KBM-7 (cell line): ENCODE measurements around the gene BCCIP.

Experiments used
- DNase-seq: peaks from one replicate; pipeline ENCODE4 v3.0.0-alpha.2; 2015
- in situ Hi-C: fragments of 300-500 bp; cut with MboI; formaldehyde crosslinking; loops from 2 replicates; pipeline ENCODE4 v1.14.3; 2020; ENCODE audit warnings: low sequenced_read_pairs, low pct_unique_long_range_greater_than_20kb, mixed read lengths

The BCCIP gene

GRCh38 chr10:125878957-125879835 lies 55.9 kb downstream of the BCCIP start:
- in situ Hi-C loops, result no loop called here

GRCh38 chr10:125880719-125881118 lies 57.4 kb downstream of the BCCIP start:
- DNase-seq, result no peak
- in situ Hi-C loops, result no loop called here

More at GRCh38 chr10:125878957-125879835, 55.9 kb downstream of the BCCIP start:
- DNase-seq, result no peak

- DNase-seq, result no peak
- in situ Hi-C loops, result no loop called here
These were observed 57.8 kb downstream of the BCCIP start, which contains the start of gene DHX32 for GRCh38 chr10:125881192-125881591. TSS of gene DHX32 (minus strand) at chr10:125881292. CDS start at chr10:125880824, 468 bp downstream.

- no peak for DNase-seq
These were observed 59.2 kb downstream of the BCCIP start for GRCh38 chr10:125882596-125882995.

DNA sequence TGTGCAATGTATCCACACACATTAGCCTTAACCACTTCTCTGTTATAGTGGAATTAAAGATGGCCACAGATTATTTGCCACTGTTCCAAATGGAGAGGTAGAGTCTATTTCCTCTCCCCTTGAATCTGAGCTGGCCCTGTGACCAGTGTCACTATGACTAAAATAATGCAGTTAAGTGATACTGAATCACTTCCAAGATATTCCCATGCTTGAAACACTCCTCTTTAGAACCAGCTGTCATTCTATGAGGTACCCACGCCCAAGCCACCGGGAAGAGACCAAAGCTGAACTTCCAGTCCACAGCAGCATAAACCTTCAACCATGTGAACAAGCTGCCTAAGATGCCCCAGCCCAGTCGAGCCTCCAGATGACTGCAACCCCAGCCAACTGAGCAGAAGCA lies 59.9 kb downstream of the BCCIP start:
- in situ Hi-C loops, result no loop called here
- DNase-seq, result no peak

More at GRCh38 chr10:125882596-125882995, 59.2 kb downstream of the BCCIP start:
- in situ Hi-C loops, result no loop called here
